ENCODE measurements around the gene GPX1.
A peak's percentile ranks its signal among the peaks of the same experiment; 100 is the strongest.
"Not testable (repeated sequence)": the region's sequence is repeated elsewhere in the genome, so short reads cannot be mapped to it uniquely, and the experiment has no call there.

GPX1 gene
- 4.2 to 7.2 reads per million in 2 experiments for total RNA-seq

GRCh38 chr3:49358217-49358883 lies at the start of gene GPX1:
Gene GPX1 (minus strand): TSS chr3:49358353. CDS start chr3:49358278, 75 bp downstream.
- peak; percentile 53 for DNase-seq (ENCODE audit: low read depth)

GRCh38 chr3:49406571-49407565 lies 48.7 kb upstream of the GPX1 start:
- DNase-seq (ENCODE audit: low read depth): no peak

GRCh38 chr3:49405570-49405969 lies 47.4 kb upstream of the GPX1 start:
- DNase-seq (ENCODE audit: low read depth): not testable (repeated sequence)

GRCh38 chr3:49403891-49404290 lies 45.7 kb upstream of the GPX1 start:
- no peak for DNase-seq (ENCODE audit: low read depth)

- no peak for DNase-seq (ENCODE audit: low read depth)
These were observed 43.6 kb upstream of the GPX1 start for GRCh38 chr3:49401766-49402165.

GRCh38 chr3:49399461-49399860 lies 41.3 kb upstream of the GPX1 start:
- no peak for DNase-seq (ENCODE audit: low read depth)

- DNase-seq (ENCODE audit: low read depth): no peak
These were observed 39.3 kb upstream of the GPX1 start for GRCh38 chr3:49397470-49397869.

- DNase-seq (ENCODE audit: low read depth): not testable (repeated sequence)
These were observed 33.2 kb upstream of the GPX1 start for GRCh38 chr3:49391310-49391709.

GRCh38 chr3:49389297-49389696 lies 31.1 kb upstream of the GPX1 start:
- no peak for DNase-seq (ENCODE audit: low read depth)

- no peak for DNase-seq (ENCODE audit: low read depth)
These were observed 30.2 kb upstream of the GPX1 start for GRCh38 chr3:49388289-49388820.

- no peak for DNase-seq (ENCODE audit: low read depth)
These were observed 29.6 kb upstream of the GPX1 start for GRCh38 chr3:49387721-49388120.

- no peak for DNase-seq (ENCODE audit: low read depth)
These were observed 28.1 kb upstream of the GPX1 start for GRCh38 chr3:49386056-49386756.

- DNase-seq (ENCODE audit: low read depth): no peak
These were observed 27.5 kb upstream of the GPX1 start for GRCh38 chr3:49385617-49386016.

GRCh38 chr3:49383387-49383786 lies 25.2 kb upstream of the GPX1 start:
- no peak for DNase-seq (ENCODE audit: low read depth)

- DNase-seq (ENCODE audit: low read depth): no peak
These were observed 20.2 kb upstream of the GPX1 start for GRCh38 chr3:49378249-49378895.

- DNase-seq (ENCODE audit: low read depth): peak; percentile 6
These were observed 19.3 kb upstream of the GPX1 start for GRCh38 chr3:49377483-49377882.

- no peak for DNase-seq (ENCODE audit: low read depth)
These were observed 13.8 kb upstream of the GPX1 start for GRCh38 chr3:49371946-49372345.

- DNase-seq (ENCODE audit: low read depth): no peak
These were observed 12.6 kb upstream of the GPX1 start for GRCh38 chr3:49370585-49371290.

GRCh38 chr3:49362561-49362960 lies 4.4 kb upstream of the GPX1 start:
- DNase-seq (ENCODE audit: low read depth): no peak

GRCh38 chr3:49359623-49360022 lies 1.5 kb upstream of the GPX1 start:
- DNase-seq (ENCODE audit: low read depth): no peak

- DNase-seq (ENCODE audit: low read depth): no peak
These were observed 702 bp upstream of the GPX1 start for GRCh38 chr3:49358884-49359225.
